Measurements from ENCODE around the gene ANK2. TPM values are rescaled to one million over a fixed set of nuclear protein-coding genes. Genes with fewer than 3 reads are reported as not detected.

The ANK2 gene
- total and polyA plus RNA-seq, 2 of the 13 experiments (the other 11 are each of a cell fraction or from before 2014, with no cell fraction given), result 2.7 to 15.1 TPM

- no TSS peak for BruUV-seq (replicated peaks)
- no peaks in the 10 kb centered on the region for H3K27me3 ChIP-seq (ENCODE audit: control insufficient read depth in 1 of 2, insufficient read depth in 2 of 2, low read length in 2 of 2)
- H2AFZ ChIP-seq (ENCODE audit: low read length), result no peak overlapping the region
- no peak for ATAC-seq
- intact Hi-C loops (cut with micrococcal nuclease; ENCODE audit: unreplicated experiment) (no loop called here), in situ Hi-C loops (cut with HindIII; ENCODE audit: extremely low pct_ligation_motif_present, low pct_unique_long_range_greater_than_20kb) (no loop called here)
- no peak overlapping the region for H3K4me2 ChIP-seq (ENCODE audit: low read depth, low read length)
- H3K4me3 ChIP-seq (replicated peaks in 1 of 3; ENCODE audit: insufficient read depth in 1 of 3, low read depth in 2 of 3, low read length in 3 of 3), result no peak overlapping the region
- no peak overlapping the region for H3K9ac ChIP-seq (ENCODE audit: insufficient read depth, low read depth, low read length)
- no peaks in the 10 kb centered on the region for H3K36me3 ChIP-seq (replicated peaks in 1 of 2; ENCODE audit: control insufficient read depth in 1 of 2, insufficient read depth in 2 of 2, low read length in 2 of 2)
- H3K4me1 ChIP-seq (ENCODE audit: insufficient read depth, low read length), result peaks cover 37% of the 10 kb centered on the region
- WGBS (ENCODE audit: low lambda C conversion rate), result 77% methylated on average over 3 of the region's 3 CpGs
- DNase-seq (ENCODE audit: low spot score), result no peak
- H3K79me2 ChIP-seq (ENCODE audit: insufficient read depth, low read length), result no peaks in the 10 kb centered on the region
- H3K27ac ChIP-seq (ENCODE audit: extremely low read length, insufficient read depth, low read length), result no peak overlapping the region
- no peak for FAIRE-seq
- no peaks in the 10 kb centered on the region for H3K9me3 ChIP-seq (ENCODE audit: low read length)
- no peaks in the 10 kb centered on the region for H4K20me1 ChIP-seq (ENCODE audit: insufficient read depth, low read length)
- POLR2A ChIA-PET, result no interaction called here
- TF ChIP-seq ZNF20 (CRISPR knock-in tag; IDR thresholded peaks at IDR 0.05) (no peak), DR1 (CRISPR knock-in tag; IDR thresholded peaks at IDR 0.05) (no peak), TRIM24 (CRISPR knock-in tag; IDR thresholded peaks at IDR 0.05) (no peak), SOX13 (IDR thresholded peaks at IDR 0.05) (no peak), SOX13 (CRISPR knock-in tag; conservative IDR thresholded peaks at IDR 0.05 in 1 of 2, IDR thresholded peaks at IDR 0.05 in 1 of 2) (no peak), RAD51 (IDR thresholded peaks at IDR 0.05; ENCODE audit: borderline replicate concordance) (no peak), ZNF598 (CRISPR knock-in tag; IDR thresholded peaks at IDR 0.05; ENCODE audit: borderline replicate concordance) (no peak), ONECUT2 (CRISPR knock-in tag; IDR thresholded peaks at IDR 0.05) (no peak), KAT2B (IDR thresholded peaks at IDR 0.05; ENCODE audit: borderline replicate concordance, low read depth, low read length) (no peak), SNAPC4 (CRISPR knock-in tag; IDR thresholded peaks at IDR 0.05) (no peak), KAT7 (CRISPR knock-in tag; IDR thresholded peaks at IDR 0.05; ENCODE audit: borderline replicate concordance) (no peak), ZNF552 (CRISPR knock-in tag; IDR thresholded peaks at IDR 0.05; ENCODE audit: borderline replicate concordance) (no peak), HNRNPL (IDR thresholded peaks at IDR 0.05; ENCODE audit: low read depth, low read length) (no peak), REPIN1 (CRISPR knock-in tag; IDR thresholded peaks at IDR 0.05; ENCODE audit: borderline replicate concordance, low read depth) (no peak), ZSCAN29 (CRISPR knock-in tag; conservative IDR thresholded peaks at IDR 0.05) (no peak), PRDM10 (CRISPR knock-in tag; IDR thresholded peaks at IDR 0.05; ENCODE audit: low read depth) (no peak)
- CTCF ChIA-PET (ENCODE audit: low intra/inter-chr PET ratio, low total read pairs), result no interaction called here
Observed at GRCh38 chr4:113173793-113174264, 124.4 kb downstream of the ANK2 start.
